HG02870 (cell line): ENCODE data around the gene EOLA2.
"Not testable (repeated sequence)": the region's sequence is repeated elsewhere in the genome, so short reads cannot be mapped to it uniquely, and the experiment has no call there.

Source experiments
- ATAC-seq: cut with Tn5 transposase; IDR thresholded peaks from one replicate; pipeline ENCODE4 v1.9.1; 2021; ENCODE audit warnings: mild to moderate bottlenecking, moderate library complexity; ENCODE audit not compliant: unreplicated experiment

Gene EOLA2

DNA sequence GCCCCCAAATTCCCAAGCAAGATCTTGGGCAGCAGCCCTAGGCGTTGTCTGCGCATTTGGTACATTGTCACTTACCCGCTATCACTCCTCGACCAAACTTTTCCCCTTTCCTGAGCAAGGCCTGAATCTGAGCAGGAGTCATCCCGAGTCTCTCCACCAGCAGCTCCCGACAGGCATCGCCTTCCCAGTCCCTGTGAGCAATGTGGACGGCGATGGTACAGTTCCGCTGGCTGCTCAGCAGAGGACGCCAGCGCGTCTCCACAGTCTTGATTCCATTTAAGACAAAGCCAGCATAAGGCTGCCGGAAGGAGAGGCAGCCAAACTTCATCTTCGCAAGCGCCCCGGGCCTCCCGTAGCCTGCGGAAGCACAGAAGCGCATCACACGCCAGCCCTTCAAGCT lies 4.7 kb downstream of the EOLA2 start:
- ATAC-seq, result not testable (repeated sequence)

DNA sequence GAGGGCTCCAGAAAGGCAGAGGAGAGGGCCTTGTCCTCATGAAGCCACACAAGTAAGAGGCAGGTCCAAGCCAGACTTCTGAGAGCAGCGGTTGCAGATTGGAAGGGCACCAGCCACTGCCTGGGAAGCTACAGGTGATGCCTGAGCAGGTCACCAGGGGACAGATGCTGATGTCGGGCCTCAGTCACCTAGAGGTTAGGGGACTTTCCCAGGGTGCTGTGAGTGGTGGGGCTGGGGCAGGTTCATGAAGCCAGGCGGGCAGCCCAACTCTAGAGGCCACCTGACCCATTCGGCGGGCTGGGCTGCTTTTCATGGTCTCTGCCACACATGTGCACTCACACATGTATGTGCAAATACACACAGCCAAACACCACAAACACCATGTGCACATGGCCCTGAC lies 5.3 kb downstream of the EOLA2 start:
- not testable (repeated sequence) for ATAC-seq

DNA sequence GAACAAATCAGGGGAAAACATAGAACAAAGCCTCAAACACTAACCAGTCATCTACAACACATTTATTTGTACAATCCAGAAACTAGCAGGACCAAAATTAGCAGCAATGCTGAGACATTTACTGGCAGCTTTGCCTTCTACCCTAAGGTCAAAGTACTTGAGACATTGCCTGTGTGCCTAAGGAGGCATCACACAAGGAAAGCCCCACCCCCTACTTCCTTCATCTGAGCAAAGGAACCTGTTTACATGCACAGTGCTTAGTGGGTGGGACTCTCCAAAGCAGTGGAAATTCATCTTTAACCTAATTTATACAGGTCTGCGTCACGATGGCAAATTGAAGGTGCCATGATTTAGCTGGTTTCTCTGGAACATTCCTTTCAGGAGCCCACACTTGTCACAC lies 6.1 kb downstream of the EOLA2 start:
- ATAC-seq, result not testable (repeated sequence)

DNA sequence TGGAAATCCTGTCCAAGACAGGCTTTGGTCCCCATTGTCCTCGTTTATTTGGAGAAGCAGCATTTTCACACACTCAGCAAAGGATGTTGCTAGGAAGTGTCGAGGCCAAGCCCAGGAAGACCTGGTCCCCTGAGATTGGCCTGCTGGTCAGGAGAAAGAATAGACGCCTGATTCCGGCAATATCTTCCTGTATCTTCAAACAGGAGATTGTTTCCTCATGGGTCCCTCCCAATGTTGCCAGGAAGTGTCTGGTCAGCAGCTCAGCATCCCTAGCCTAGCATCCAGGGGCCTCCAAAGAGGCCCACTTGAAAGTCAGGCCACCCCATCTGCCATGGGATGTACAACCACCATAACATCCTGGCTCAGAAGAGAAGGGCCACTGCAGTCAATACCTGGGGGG lies 6.9 kb downstream of the EOLA2 start:
- not testable (repeated sequence) for ATAC-seq

DNA sequence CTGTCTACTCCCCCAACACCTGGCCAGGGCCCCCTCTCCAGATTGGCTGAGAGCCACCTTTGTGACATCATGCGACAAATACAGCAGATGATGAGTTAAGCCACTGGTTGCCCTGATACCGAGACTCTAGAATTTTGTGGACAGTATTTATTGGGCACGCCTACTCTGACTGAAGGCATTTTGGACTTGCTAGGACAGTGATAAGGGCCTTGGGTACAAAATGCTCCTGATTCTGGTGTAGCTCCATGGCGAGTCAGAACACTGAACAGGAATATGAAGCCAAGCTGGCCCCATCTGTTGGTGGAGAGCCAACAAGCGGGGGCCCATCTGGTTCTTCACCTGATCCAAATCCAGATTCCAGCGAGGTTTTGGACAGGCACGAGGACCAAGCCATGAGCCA lies 8.9 kb downstream of the EOLA2 start, which contains the start of gene HSFX4:
Gene HSFX4 (plus strand): TSS at position 174 of the 400 bp plus-strand sequence. CDS start 72 bp downstream, at position 246.
- not testable (repeated sequence) for ATAC-seq

DNA sequence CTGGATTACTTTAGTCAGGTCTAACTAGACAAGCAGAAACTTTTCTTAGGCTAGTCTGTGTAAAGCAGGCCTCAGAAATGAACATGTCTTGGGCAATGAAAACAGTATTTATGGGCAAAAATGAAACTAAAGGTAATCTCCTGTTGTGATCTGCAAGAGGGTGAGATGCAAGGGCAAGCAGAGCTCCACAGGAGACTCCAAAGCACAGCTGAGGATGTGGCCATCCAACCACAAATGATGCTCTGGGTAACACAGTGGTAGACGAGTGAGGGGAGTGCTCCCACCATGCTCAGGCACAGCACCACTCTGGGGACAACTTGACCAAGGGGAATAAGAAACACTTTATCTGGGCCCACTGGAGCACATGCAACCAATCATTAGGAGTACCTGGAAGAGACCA lies 9.7 kb downstream of the EOLA2 start:
- not testable (repeated sequence) for ATAC-seq

DNA sequence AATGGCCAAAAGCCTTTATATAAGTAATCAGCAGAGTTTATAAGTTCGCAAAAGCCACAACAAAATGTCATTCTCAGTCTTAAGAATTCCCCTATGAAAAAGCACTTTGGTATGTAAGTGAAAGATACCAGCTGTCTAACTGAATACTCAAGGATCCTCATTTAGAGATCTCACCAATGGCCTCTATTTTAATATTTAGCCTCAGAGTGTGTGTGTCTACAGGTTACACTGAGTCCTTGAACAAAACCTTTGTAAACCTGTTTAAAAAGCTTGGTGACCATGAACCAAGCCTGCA lies 10.4 kb downstream of the EOLA2 start:
- ATAC-seq, result peak; percentile 43

DNA sequence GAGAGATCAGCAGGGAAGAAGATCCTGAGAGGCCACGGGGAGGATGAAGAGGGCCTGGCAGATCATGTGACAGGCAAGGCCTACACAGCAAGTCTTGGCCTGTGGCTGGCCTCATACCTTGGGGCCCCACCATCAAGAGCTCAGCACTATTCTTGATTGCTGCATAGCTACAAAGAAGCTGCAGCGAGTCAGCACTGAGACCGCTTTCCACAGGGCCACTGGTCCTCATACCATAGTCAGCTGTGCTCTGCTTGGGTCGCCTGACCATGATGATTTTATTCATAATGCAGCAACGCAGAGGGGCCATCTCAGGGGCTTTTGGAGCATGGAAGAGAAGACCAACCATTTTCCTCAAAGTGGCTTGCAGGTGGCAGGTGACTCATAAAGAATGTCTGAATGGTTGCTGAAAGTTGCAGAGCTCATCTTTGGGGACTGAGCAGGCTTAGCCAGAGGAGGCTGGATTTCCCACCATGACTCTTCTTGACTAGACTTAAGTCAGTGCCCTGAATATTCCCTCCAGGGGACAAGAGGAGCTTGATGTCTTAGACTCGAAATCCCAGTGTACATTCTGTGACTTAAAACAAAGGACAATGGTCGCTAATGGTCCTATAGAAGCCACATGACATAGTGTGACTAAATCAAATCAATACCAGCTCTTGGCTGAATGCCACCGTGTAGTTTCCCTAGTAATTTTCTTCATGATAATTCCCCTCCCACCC lies 10.9 kb downstream of the EOLA2 start:
- peak; percentile 45 for ATAC-seq

DNA sequence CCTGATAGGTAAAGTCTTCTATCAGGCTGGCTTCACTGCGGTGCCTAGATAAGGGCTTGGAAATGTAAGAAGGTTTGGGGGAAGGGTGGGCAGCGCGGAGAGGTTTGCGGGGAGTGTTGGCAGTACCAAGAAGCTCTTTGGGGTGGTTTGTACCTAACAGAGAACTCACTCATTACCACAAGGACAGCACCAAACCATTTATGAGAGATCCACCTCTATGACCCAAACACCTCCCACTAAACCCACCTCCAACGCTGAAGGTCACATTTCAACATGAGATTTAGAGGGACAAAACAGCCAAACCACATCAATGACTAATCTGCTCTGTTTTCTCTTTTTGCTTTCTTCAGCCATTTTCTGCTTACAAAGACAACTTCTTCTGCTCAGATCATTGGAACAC lies 13.9 kb downstream of the EOLA2 start:
- ATAC-seq, result not testable (repeated sequence)

DNA sequence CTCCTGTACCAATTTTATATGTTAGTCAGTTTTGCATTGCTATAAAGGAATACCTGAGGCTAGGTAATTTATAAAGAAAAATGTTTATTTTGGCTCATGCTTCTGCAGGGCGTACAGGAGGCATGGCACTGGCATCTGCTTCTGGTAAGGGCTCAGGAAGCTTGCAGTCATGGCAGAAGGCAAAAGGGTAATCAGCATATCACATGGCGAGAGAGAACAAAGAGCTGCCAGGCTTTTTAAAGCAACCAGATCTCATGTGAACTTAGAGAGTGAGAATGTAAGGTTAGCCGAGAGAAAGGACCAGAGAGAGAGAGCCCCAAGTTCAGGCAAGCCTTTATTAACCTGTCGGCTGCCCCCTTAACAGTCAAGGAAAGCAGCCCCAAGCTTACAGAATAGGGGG lies 14.5 kb downstream of the EOLA2 start:
- not testable (repeated sequence) for ATAC-seq

DNA sequence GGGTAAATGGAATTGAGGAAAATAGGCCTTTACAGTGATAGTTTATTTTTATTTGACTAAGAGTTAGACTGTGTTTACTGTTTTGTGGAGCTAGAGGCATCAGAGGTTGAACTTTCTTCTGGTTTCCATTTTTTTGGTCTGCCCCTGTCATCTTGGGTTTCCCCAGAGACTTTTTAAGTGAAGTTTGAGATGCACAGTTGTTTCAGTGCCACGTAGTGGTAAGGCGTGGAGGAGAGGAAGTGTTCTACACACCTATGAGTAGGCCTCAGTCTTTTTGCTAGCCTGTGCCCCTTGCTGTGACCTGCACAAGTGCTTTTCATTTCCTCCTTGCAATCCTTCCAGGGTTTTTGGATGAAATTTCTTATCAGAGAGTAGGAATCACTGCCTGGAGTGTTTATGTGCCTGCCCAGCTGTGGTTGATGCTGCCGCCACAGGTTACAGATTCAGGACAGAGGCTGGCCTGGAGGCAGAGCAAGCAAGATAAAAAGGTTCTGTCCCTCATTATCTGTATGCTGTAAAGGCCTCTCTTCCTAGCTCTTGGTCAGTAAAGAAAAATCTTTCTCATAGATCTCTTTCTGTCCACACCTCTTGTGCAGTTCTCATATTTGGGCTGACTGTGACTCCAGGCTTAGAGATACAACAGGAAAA lies 21.4 kb downstream of the EOLA2 start:
- peak; percentile 97 for ATAC-seq

DNA sequence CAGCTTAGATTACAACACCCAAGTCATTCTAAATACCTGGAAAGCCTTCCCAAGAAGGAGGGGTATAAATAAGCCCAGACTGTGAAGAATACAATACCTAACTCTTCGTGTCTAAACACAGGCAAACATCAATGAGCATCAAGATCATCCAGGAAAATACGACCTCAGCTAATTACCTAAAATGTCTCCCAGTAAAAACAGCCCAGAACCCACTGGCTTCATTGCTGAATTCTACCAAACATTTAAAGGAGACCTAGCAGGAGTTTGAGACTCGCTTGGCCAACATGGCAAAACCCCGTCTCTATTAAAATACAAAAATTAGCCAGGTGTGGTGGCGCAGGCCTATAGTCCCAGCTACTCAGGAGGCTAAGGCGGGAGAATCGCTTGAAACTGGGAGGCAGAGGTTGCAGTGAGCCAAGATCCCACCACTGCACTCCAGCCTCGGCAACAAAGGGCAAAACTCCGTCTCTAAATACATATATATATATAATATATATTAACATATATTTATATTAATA lies 28.1 kb downstream of the EOLA2 start:
- no peak for ATAC-seq

DNA sequence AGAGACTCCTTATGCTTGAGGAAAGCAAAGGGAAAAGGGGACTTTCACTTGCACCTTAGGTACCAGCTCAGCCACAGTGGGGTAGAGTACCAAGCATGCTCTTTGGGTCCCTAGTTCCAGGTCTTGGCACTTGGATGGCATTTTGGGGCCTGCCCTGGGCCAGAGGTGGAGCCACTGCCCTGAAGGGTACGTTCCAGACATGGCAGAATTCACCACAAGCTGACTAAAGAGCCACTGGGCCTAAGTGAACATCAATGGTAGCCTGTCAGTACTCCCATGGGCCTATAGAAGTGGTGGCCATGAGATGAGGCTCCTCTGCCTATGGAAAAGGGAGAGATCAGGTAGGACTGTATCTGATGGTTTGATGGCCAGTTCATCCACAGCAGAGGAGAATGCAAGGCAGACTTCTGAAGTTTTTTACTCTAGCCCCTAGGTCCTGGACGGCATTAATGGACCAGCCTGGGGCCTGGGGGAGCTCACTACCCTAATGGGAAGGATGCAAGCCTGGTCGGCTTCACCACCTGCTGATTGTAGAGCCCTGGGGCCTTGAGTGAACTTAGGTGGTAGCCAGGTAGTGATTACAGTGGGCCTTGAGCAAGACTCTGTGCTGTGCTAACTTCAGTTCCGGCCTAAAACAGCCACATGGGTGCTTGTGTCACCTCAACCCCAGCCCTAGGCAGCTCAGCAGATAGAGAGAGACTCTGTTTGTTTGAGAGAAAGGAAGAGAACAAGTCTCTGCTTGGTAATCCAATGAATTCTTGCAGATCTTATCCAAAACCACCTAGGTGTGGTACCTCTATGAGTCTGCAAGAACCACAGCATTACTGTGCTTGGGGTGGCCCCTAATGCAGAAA lies 28.7 kb downstream of the EOLA2 start:
- no peak for ATAC-seq

DNA sequence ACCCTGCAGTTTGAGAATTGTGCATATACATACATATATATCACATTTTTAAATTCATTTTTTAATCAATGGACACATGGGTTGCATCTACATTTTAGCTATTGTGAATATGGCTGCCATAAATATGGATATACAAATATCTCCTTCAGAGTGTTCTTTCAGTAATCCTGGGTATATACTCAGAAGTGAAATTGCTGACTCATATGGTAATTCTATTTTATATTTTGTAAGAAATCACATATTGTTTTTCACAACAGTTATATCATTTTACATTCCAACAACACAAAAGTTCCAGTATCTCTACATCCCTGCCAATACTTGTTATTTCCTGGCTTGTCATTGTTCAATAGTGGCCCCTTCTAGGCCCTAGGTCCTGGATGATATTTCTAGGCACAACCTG lies 29.6 kb downstream of the EOLA2 start:
- no peak for ATAC-seq

DNA sequence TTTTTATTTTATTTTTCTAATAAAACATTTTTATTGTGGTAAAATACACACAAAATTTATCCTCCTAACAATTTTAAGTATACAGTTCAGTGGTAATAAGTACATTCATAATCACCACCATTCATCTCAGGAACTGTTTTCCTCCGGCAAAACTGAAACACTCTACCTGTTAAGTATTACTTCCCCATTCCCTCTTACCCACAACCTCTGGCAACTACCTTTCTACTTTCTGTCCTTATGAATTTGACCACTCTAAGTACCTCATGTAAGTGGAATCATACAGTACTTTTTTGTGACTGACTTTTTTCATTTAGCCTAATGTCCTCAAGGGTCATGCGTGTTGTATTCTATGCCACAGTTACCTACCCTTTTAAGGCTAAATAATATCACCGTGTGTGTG lies 30.0 kb downstream of the EOLA2 start:
- ATAC-seq, result peak; percentile 63

DNA sequence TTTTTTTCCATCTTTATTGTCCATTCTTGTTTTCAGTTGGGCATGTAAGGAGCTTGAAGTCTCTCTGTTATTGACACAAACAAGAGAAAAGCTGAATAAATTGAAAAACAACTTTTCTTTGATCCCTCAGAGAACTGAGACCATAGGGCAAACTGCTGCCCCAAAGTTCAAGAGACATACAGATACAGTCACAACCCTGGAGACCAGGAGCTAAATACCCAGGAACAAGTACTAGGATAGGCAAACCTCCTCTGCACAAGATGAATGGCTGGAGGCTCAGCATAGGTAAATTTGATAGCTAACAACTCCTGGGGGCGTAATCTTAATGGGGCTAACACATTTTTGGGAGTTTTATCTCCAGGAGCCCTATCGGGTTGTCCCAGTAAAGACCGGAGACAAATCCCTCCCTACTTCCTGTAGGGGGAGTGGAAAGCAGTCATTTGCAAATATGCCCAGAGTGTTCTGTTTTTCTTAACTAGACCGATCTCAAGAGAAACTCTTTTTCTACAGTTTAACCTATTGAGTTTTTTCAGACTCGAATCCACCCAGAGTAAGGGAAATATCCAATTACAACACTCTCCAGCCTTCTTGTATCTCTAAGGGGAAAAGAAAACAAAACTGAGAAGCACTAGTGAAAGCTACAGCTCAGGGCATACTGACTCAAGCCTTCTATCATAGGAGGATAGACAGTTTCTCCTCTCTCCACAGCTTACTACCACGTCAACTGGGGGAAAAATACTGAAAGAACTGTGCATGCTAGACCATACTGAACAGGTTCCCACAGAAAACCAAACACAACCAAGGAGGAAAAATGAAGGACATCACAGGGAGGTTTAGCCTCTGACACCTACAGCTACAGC lies 34.2 kb downstream of the EOLA2 start:
- ATAC-seq, result peak; percentile 82

DNA sequence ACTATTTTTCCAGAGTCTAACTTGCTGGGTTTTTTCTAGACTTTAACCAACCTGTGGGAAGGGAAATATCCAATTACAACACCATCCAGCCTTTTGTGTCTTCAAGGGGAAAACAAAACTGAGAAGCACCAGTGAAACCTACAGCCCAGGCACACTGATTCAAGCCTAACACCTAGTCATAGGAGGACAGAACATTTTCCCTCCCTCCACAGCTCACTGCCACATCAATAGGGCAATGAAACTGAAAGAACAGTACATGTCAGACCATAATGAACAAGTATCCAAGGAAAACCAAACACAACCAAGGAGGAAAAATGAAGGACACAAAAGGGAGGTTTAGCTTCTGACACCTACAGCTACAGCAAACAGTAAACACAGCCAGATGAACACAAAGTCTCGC lies 39.7 kb downstream of the EOLA2 start:
- peak; percentile 50 for ATAC-seq

DNA sequence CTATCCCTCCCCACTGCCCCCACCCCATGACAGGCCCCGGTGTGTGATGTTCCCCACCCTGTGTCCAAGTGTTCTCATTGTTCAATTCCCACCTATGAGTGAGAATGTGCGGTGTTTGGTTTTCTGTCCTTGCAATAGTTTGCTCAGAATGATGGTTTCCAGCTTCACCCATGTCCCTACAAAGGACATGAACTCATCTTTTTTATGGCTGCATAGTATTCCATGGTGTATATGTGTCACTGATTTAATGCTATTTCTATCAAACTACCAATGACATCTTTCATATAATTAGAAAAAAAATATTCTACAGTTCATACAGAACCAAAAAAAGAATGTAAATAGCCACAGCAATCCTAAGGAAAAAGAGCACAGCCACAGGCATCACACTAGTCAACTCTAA lies 47.5 kb downstream of the EOLA2 start:
- not testable (repeated sequence) for ATAC-seq
